Measurements from ENCODE around the gene LOXL1.
A peak's percentile ranks its signal among the peaks of the same experiment; 100 is the strongest.

The LOXL1 gene

DNA sequence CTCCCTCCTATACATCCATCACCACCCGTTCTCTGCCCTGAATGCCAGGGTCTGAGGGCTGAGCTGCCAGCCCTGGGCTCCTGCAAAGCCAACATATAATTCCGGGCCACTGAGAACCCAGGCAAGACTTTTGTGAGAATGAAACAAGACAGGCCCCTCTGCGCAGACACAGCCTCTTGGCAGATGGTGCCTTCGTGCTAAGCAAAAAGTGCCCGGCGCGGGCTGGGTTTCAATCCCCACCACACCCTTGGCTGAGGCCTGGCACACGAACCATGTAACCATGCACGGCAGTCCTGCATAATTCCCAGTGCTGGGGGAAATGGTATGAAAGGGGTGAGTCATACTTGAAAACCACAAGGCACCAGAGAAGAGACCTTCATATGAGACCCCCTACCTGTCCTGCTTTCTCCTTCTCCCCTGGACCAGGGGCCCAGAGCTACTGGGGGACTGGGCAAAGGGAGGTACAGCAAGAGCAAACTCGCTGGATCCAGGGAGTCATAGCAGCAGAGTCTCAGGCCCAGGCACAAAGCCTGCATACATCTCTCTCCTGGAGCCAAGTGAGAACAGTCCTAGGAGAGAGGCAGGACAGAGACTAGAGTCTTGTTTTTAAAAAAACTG is 26.1 kb upstream of the LOXL1 start:
- DNase-seq: no peak

DNA sequence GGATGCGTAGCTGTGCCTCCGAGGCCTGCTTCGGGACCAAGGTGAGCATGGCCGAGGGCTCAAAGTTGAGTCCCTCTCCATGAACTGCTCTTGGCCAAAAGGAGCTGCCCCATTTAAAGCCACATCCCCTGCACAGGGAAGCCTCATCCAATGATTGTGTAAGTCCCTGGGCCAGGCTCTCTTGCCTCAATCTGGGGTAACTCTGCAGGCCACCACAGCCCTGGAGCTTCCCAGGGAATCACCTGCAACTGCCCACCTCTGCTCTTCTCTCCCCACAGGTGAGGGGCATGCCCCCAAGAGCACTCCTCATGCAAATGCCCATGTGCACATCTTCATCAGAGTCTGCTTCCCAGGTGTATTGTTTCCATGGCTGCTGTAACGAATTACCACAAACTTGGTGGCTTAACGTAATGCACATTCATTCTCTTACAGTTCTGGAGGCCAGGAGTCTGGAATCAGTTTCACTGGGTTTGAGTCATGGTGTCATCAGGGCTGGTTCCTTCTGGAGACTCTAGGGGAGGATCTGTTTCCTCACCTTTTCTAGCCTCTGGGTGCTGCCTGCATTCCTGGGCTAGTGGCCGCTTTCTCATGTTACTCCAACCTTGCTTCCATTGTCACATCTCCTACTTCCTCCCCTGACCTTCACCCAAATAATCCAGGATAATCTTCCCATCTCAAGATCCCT is 25.0 kb upstream of the LOXL1 start:
- no peak for DNase-seq

DNA sequence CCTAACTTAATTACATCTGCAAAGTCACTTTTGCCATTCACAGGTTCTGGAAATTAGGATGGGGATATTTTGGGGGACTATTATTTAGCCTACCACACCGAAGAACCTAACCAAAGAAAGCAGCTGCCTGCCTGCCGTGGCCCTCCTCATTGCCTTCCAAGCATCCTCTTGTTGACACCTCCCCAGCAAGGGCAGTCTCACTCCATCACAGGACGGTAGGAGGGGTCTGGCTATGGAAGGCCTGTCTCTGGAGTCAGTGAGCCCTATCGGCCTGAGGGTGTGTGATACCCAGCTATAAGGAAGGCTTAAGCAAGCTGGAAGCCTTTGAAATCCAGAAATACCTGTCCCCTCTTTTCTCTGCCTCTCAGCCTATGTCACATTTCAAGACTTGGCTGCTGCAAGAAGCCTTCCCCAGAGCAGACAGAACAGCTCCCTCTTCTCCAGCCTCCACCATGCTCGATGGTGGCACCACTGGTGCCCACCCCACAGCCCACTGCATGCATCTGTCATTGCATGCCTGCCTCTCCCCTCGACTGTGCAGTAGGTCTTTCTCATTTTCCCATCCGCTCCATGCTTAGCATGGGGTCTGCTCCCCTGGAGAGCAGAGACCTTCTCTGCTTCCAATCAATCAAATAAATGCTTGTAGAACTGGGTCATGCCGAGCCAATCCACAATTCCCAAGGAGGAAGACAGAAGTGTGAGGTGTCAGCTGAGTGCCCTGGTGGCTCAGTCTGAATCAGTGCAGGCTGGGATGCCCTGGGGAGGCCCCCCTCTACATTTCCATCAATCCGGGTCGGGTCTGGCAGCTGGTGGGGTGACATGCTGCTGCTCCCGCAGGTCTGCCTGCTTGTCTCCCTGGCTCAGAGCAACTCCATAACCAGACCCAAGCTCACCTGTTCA is 23.9 kb upstream of the LOXL1 start:
- DNase-seq: no peak

DNA sequence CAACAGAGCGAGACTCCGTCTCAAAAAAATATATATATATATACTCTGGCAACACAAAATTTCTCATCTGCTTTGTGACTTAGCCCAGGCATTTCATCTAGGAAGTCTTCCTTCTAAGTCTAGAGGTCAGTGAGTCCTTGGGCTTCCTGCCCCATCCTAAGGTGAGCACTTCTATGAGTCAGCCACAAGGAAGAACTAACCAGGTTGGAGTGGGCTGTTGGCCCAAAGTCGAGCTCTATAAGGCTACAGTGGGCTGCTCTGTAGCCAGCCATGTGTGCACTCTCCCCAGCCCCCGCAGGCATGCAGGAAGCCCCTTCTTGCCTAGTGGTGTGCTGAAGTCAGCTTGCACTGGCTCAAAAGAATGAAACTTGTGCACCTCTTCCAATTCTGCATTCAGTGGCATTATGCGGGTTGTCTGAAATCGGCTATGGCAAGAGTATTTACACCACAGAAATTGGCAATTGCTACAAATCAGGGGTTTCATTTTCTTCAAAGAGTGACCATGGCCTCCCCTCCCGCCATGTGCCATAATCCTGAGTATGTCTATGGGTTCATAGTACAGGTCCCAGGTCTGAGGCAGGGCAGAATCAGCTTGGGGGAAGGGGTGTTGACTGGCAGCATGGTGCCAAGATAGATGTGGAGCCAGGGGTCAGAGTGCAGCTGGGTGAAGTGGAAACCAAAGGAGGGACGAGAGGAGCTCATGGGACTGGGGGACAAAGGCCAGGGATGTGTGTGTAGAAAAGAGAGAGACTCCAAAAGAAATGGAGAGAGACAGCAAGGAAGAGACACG is 22.0 kb upstream of the LOXL1 start:
- DNase-seq: no peak

DNA sequence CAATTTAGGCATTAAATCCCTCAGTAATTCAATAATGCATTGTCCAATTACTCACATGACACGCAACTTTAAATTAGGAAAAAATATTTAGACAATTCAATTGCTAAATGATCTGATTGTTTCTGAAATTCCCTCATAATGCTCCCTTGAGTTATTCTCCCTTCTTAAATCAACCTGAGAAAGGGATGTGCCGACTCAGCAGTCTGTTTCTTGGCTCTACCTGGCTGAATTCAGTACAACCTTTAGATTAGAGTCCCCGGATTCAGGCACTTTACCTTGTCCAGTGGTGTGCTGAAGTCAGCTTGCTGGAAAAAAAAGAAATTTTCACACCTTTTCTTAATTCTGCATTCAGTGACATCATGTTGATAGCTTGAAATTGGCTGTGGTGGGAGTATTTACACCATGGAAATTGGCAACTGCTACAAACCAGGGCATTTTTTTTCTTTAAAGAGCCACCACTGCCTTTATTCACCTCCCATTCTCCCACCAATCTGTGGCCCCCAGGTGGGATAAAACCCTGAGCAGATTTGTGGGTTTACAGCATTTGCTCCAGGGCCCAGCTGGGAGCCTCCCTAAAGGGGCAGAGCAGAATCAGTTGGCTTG is 20.9 kb upstream of the LOXL1 start:
- no peak for DNase-seq

DNA sequence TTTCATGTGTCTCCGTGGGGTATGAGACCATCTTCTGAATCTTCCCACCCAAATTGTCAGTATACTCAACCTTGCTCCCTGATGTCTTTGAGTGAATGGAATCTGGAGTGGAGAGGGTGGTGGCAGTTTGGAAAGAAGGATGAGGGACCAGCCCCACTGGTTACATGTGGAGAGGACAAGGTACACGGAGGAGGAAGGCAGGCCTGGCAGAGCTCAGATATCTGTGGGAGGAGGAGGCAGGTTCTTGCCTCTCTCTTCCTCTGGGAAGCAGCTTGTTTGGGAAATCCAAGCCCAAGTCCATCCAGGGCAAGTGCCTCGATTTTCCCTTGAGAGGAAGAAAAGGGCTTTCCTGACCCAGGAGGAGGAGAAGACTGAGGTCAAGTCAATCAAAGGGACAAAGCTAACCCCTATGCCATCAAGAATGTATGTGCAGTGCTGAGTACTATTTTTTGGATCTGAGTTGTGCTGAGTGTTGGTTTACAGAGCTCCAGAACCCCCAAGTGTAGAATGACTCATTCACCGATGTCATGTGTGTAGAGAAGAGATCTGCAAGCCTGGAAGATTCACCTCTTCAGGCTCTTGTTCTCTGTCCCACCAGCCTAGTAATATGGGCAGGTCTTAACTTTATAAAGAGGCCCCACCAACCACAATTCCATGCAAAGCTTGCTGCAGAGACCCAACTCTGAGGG is 19.8 kb upstream of the LOXL1 start:
- DNase-seq: no peak

DNA sequence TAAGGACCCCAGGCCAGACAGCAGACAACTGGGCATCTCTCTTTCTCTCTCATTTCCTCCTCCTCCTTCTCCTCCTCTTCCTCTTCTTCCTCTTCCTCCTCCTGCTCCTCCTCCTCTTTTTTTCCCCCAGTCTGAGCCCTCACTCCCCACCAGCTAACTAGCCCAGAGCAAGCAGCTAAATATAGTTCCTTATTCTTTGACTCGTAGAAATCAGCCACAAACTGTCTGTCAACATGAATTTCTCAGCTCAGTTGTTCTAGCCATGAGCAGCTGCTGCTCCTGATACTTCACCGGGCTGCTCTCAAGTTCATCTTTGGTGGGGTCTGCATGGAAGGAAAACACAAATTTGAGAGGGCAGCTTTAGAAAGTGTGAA is 19.2 kb upstream of the LOXL1 start:
- DNase-seq: no peak

DNA sequence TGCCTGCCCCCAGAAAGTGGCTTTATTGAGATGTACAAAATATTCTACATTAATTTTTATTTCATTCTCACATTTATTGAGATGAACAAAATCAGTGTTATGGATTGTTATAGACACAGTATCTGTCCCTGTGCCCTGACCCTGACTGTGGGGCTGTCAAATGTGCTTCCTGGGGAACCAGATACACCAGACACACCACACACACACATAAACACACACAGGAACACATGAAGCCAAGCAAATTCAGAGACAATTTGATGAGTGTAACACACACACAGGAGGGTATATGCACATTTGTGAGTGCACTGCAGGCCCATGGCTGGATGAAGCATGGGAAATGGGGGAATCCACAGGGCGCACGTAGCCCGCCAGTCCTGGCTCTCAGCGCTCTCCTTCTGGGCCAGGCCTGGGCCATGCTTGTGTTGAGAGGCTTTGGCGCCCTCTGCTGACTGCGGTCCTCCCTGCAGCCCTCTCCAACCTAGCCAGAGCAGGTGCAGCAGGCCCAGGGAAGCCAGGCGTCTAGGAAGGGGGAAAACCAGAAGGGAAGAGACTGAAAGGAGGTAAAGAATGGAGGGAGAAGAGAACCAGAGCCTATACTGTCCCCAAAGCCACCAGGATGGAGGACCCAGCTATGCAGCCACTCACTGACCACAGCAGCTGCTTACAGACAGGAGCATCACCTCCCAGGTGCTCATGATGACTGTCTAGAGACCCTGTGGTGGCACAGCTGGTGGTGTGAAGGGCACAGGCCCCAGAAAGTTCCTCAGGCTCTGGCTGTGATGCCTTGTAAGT is 18.0 kb upstream of the LOXL1 start:
- DNase-seq: peak; percentile 87 to 90

DNA sequence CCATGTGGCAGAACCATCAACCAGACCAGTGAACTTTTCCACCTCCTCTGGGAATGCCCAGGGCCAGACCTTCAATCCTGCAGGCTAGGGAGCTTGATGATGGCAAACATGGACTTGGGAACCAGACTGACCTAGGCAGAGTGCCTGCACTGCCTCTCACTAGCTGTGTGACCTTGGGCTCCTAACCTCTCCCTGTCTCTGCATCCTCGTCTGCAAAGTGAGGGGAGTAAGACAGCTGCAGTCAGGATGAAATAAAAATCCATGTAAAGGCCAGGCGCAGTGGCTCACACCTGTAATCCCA is 17.5 kb upstream of the LOXL1 start:
- no peak for DNase-seq

DNA sequence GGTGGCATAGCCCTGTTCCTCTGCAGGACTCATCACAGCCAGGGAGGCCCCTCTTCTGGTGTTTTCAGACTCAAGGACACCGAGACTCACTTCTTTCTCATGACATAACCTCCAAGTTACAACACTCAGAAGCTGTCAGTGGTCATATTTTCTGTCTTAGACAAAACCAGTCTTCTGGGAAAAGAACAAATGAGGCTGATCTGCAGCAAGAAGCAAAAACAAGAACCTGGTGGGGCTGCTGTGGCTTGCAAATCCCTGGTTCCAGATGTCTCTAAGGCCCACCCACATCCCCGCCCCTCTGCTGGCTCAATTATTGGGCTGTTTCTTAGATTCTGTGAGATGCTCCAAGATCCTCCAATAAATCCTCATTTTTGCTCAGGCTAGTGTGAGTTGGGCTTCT is 16.6 kb upstream of the LOXL1 start:
- no peak for DNase-seq

DNA sequence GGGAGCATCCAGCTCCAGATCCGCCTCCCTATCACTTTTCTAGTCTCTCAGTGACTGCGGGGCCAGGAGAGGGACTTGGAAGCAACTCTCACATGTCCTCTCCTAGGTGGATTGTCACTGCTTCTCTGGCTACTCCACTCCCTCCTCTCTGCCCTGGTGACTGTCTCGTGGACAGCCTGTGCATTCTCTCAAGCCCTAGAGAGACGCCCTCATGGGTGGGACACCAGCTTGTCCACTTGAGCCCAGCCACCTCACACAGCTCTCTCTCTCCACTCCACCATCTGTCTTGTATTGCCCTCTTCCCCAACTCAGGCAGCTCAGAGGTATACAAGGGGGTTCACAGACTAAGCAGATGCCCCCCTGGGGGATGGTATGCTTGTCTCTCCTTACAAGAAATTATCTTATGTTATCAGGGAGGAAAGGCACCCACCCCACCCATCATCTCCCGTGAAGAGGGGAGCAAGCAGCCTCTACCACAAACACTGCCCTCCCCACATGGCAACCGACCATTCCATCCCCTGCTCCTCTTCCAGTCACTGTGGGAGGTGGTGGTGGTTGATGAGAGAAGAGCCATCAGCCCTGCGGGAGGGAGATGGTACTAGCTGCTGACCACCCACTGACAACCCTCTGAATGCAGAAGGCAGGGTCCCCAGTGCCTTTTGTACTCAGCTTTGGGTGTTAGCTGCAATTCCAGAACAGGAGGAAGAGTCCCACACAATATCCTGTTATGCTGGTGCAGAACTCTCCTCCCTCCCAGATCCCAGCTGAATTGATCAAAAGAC is 15.5 kb upstream of the LOXL1 start:
- DNase-seq: no peak

DNA sequence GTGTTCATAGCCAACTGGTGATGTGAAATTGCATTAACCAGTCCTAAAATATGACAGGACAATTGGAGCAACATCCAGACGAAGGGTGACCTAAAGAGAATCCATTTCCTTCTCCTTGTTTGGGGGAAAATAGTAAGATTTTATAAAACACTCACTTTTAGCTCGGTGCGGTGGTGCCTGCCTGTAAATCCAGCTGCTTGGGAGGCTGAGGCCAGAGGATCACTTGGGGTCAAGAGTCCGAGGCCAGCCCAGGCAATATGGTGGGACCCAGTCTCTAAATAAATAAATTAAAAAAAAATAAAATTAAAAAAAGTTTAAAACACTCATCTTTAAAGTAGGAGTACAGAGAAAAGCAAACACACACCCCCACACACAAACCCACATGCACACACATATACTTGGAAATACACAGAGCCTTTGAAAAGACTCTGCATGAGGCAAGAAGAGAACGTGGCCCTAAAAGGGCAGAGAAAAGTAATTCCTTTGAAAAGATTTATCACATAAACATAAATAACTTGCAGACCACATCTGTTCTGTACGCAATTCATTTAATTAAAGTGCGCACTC is 14.1 kb upstream of the LOXL1 start:
- no peak for DNase-seq

DNA sequence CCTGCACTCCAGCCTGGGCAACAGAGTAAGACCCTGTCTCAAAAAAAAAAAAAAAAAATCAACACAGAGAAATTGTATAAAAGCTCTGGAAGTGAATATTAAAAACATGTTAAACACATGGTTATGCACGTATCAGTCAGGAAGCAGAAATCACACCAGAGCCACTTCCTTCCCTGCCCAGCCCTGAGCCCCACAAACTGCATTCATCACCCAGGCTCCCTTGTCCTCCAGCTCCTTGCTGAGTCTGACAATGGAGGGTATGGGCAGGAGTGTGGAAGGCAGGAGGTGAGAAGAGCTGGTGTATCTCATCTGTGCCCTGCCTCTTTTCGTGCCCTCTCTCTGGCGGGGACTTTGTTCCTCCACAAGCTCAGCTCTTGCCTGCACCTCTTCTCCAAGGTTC is 12.1 kb upstream of the LOXL1 start:
- DNase-seq: no peak

DNA sequence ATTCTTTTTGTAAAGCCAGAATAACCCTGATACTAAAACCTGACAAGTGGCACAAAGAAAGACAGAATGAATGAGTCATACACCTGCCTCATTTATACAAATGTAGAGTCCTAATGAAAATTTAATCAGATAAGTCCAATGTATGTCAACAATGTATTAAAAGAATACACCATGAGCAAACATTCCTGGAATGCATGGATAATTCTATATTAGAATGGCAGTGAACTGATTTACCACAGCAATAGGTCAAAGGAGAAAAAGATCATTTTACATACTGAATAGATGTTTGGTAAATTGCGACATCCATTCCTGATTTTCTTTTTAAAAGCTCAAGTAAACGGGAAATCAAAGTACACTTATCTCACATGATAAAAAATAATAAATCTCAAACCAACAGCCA is 11.2 kb upstream of the LOXL1 start:
- no peak for DNase-seq

DNA sequence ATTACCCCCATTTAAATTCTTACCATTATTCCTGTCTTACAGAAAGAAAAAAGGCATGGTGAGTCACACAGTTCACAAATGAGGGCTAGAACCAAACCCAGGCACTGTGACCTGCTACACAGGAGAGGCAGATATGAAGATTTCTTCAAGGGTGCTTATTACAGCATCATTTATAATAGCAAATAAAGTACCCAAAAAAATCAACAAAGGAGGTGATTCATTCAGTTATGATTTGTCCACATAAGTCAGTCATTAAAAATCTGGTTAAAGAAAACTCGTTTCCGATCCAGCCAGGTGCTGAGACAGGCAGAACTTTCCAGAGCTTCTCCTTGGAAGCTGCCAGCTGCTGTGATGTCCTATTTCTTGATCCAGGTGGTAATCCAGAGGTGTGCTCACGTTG is 7.5 kb upstream of the LOXL1 start:
- DNase-seq: no peak

DNA sequence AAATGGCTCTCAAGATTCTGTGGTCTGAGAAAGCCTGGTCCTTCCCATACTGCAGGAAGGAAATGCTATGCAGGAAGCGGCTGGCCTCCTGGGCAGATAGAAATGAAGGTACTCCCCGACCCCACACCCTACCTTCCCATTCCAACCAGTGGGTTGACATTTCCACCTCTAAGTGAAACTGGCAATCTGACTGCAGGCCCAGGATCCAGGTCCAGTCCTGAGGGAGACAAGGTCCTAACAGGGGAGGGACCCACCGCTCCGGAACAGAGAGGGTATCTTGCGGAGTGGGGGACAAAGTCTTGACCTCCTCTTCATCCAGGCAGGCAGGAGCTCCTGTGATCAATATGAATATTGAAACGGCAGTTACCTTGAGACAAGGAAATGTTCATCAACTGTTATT is 6.6 kb upstream of the LOXL1 start:
- DNase-seq: no peak

DNA sequence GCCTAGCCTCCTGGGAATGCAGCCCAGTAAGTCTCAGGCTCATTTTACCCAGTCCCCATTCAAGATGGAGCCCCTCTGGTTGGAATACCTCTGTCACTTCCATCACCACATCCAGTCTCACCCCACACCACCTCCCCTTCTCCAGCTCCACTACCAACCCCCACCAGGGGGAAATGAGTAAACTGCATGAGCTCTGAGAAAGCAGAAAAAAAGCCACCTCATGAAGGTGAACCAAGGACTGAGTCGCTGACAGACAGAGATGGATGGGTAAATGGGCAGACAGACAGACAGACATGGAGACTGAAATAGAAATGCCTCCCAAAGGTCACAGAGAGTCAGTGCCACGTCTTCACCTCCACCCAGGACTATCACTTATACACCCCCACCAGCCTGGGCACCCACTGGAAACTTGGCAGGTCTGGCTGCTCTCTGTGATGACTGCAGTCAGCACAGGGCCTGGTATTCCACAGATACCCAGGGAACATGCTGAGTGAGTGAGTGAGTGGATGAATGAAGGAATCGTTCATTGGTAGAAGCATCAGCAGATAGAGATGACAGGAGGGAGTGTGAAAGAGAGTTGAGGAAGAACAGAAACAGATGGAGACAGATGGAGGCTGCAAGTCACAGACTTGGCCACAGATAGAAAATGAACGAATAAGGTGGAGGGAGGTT is 4.9 kb upstream of the LOXL1 start:
- DNase-seq: no peak

DNA sequence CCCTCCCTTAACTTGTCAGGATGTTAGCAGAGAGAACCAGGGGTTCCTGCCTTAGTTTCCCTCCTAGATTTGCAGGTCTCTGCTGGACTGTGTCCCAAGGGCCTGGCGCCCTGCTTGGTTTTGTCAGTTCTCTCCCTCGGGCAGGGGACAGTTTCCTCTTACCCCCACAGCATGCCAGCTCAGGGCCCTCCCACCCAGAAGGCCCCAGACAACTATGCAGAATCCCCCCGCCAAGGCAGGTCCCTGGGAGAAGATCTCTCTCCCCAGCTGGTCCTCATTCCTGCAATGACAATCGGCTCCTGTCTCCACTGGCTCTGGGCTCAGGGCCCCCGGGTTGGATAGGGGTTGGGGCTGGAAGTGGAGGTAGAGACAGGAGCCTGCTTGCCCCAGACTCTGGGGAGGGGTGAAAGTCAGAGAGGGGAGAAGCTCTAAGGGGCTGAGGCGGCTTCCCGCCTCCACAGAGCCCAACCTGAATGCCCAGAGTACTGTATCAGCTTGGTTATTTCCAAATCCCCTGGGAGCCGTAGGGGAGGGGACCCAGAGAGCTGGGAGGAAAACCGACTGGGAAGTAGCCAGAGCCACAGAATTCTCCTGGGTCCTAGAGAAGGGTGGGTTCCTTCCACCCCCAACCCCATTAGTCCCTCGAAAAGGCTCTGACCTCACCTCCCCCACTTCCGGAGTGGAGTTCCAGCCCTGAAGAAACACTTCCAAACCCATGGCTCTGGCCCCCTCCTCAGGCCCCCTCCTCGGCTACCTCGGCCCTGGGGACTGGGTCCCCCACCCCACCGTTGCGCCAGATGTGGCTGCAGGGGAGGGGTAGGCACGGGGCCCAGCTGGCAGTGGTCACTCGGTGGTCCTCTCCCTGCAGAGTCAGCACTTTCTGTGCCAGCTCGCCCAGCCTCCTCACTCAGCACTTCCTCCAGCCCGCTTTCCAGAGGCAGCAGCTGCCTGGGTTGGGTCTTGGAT is 3.8 kb upstream of the LOXL1 start:
- no peak for DNase-seq

DNA sequence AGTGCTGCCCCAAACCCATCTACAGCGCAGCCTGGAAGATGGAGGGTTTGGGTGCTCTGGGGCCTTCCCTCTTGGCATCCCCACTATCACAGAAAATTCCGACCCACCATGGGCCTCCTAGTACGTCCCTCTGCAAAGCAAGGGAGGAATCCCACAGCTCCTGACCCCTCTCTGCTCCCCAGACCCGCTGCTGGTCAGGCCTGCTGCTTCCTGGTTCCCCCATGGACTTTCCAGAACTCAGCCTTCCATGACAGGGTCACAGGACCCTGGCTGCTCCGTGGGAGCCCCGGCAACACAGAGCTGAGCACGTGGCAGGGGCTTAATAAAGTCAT is 3.1 kb upstream of the LOXL1 start:
- no peak for DNase-seq

Data from activated T-cell treated with anti-CD3 and anti-CD28 coated beads, Interleukin-2, amount 50 U/mL, for 48 hours (primary cell).